ENCODE results near the gene FARP1. TPM values are rescaled to one million over a fixed set of nuclear protein-coding genes. Genes with fewer than 3 reads are reported as not detected.

FARP1 gene
- total RNA-seq, 2 experiments from 2014 or later = not detected

DNA sequence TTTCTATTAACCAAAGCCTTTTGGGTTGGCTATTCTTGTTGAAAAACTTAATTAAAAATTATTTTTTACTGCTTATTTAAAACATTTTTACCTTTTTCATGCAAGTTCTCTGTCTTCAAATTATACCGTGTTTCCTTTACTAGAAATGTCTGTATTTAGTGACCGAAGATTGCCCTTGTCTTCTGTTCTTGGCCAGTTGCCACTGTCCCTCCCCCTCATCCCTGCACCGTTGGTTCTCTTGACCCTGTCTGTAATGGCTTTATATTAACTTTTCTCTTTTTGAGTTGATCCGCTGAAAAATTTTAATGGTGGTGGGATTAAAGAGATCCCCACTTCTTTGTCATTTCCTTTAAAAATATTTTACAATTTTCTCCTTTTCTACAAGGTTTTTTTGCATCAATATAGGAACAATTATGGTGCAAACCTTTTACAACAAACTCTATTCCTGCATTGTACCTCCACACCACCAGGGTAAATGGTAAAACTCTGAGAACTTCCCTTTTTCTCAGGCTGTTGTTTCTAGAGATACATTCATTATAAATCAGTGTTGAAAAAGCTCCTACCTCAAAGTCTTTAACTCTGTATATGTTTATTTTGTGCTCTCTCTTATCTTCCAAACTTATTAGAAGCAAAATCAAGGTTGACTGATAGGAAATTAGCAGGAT is 47.1 kb downstream of the FARP1 start:
- Histone ChIP-seq H3K9me2 (ENCODE audit: insufficient read depth, low read length) (no peaks in the 10 kb centered on the region), H3K4me3 (ENCODE audit: low read depth, low read length, poor library complexity, severe bottlenecking) (no peak overlapping the region), H3K4me2 (ENCODE audit: low read length) (no peak overlapping the region), H3K36me3 (ENCODE audit: insufficient read depth, low read length) (no peaks in the 10 kb centered on the region), H3K27ac (ENCODE audit: low read depth, low read length, poor library complexity, severe bottlenecking) (no peak overlapping the region), H2AFZ (ENCODE audit: low read length) (no peak overlapping the region), H4K20me1 (ENCODE audit: insufficient read depth, low read length) (no peaks in the 10 kb centered on the region), H3K9me3 (ENCODE audit: low read length) (no peaks in the 10 kb centered on the region), H3K4me1 (ENCODE audit: insufficient read depth, low read length, poor library complexity, severe bottlenecking) (no peaks in the 10 kb centered on the region), H3K79me2 (ENCODE audit: insufficient read depth, low read depth, low read length) (no peaks in the 10 kb centered on the region)
- DNase-seq (ENCODE audit: low spot score) = no peak
- TF ChIP-seq CTCF (conservative IDR thresholded peaks at IDR 0.05; ENCODE audit: low read length) (no peak), EZH2phosphoT487 (IDR thresholded peaks at IDR 0.05; ENCODE audit: borderline replicate concordance, low read depth, low read length) (no peak)
- intact Hi-C loops (cut with micrococcal nuclease; ENCODE audit: unreplicated experiment) = no loop called here
- ChIA-PET CTCF (ENCODE audit: unreplicated experiment) (no interaction called here), POLR2A (no interaction called here)
- no TSS peak for BruUV-seq (replicated peaks)

GRCh38 chr13:98190889-98191444 is 48.1 kb downstream of the FARP1 start:
- BruUV-seq (replicated peaks) = no TSS peak
- Histone ChIP-seq H3K4me1 (ENCODE audit: insufficient read depth, low read length, poor library complexity, severe bottlenecking) (no peaks in the 10 kb centered on the region), H3K9me2 (ENCODE audit: insufficient read depth, low read length) (no peaks in the 10 kb centered on the region), H3K27ac (ENCODE audit: low read depth, low read length, poor library complexity, severe bottlenecking) (no peak overlapping the region), H2AFZ (ENCODE audit: low read length) (no peak overlapping the region), H3K36me3 (ENCODE audit: insufficient read depth, low read length) (no peaks in the 10 kb centered on the region), H3K4me3 (ENCODE audit: low read depth, low read length, poor library complexity, severe bottlenecking) (no peak overlapping the region), H4K20me1 (ENCODE audit: insufficient read depth, low read length) (no peaks in the 10 kb centered on the region), H3K9me3 (ENCODE audit: low read length) (no peaks in the 10 kb centered on the region), H3K4me2 (ENCODE audit: low read length) (no peak overlapping the region), H3K79me2 (ENCODE audit: insufficient read depth, low read depth, low read length) (no peaks in the 10 kb centered on the region)
- ChIA-PET POLR2A (no interaction called here), CTCF (ENCODE audit: unreplicated experiment) (no interaction called here)
- no peak for TF ChIP-seq CTCF (conservative IDR thresholded peaks at IDR 0.05; ENCODE audit: low read length)
- no peak for TF ChIP-seq EZH2phosphoT487 (IDR thresholded peaks at IDR 0.05; ENCODE audit: borderline replicate concordance, low read depth, low read length)
- no peak for DNase-seq (ENCODE audit: low spot score)
- intact Hi-C loops (cut with micrococcal nuclease; ENCODE audit: unreplicated experiment) = no loop called here

GRCh38 chr13:98192008-98192407 is 49.1 kb downstream of the FARP1 start:
- intact Hi-C loops (cut with micrococcal nuclease; ENCODE audit: unreplicated experiment) = no loop called here
- Histone ChIP-seq H3K4me3 (ENCODE audit: low read depth, low read length, poor library complexity, severe bottlenecking) (no peak overlapping the region), H3K4me2 (ENCODE audit: low read length) (no peak overlapping the region), H3K36me3 (ENCODE audit: insufficient read depth, low read length) (no peaks in the 10 kb centered on the region), H3K9me2 (ENCODE audit: insufficient read depth, low read length) (no peaks in the 10 kb centered on the region), H3K4me1 (ENCODE audit: insufficient read depth, low read length, poor library complexity, severe bottlenecking) (no peaks in the 10 kb centered on the region), H2AFZ (ENCODE audit: low read length) (no peak overlapping the region), H3K79me2 (ENCODE audit: insufficient read depth, low read depth, low read length) (no peaks in the 10 kb centered on the region), H3K27ac (ENCODE audit: low read depth, low read length, poor library complexity, severe bottlenecking) (no peak overlapping the region), H4K20me1 (ENCODE audit: insufficient read depth, low read length) (no peaks in the 10 kb centered on the region), H3K9me3 (ENCODE audit: low read length) (no peaks in the 10 kb centered on the region)
- CTCF ChIA-PET (ENCODE audit: unreplicated experiment) = no interaction called here
- POLR2A ChIA-PET = no interaction called here
- BruUV-seq (replicated peaks) = no TSS peak
- DNase-seq (ENCODE audit: low spot score) = no peak
- TF ChIP-seq CTCF (conservative IDR thresholded peaks at IDR 0.05; ENCODE audit: low read length) = no peak
- TF ChIP-seq EZH2phosphoT487 (IDR thresholded peaks at IDR 0.05; ENCODE audit: borderline replicate concordance, low read depth, low read length) = no peak
